HepG2 (cell line): ENCODE results near the gene NBEAL1. TPM values are rescaled to one million over a fixed set of nuclear protein-coding genes. Genes with fewer than 3 reads are reported as not detected.

ENCODE experiments used
- AKAP8 ChIP-seq: sonication (generic); formaldehyde crosslinking; IDR thresholded peaks from 2 replicates; pipeline ENCODE4 v1.5.1; 2020; ENCODE audit warnings: mild to moderate bottlenecking, missing genetic modification reagents
- BATF2 ChIP-seq: sonication (generic); formaldehyde crosslinking; IDR thresholded peaks from 2 replicates; pipeline ENCODE4 v1.8.0; 2022; ENCODE audit warnings: mild to moderate bottlenecking, missing genetic modification reagents, moderate library complexity
- ERF ChIP-seq: IDR thresholded peaks from 2 replicates; pipeline ENCODE4 v1.6.1; 2018; ENCODE audit warnings: missing biosample characterization, missing genetic modification reagents
- GABPB1 ChIP-seq: IDR thresholded peaks from 2 replicates; pipeline ENCODE4 v1.6.1; 2016; ENCODE audit warnings: mild to moderate bottlenecking, missing genetic modification reagents, moderate library complexity, missing compliant biosample characterization
- KLF11 ChIP-seq: IDR thresholded peaks from 2 replicates; pipeline ENCODE4 v1.6.1; 2016; ENCODE audit warnings: missing compliant biosample characterization
- KLF13 ChIP-seq: sonication (generic); formaldehyde crosslinking; IDR thresholded peaks from 2 replicates; pipeline ENCODE4 v1.4.0; 2020; ENCODE audit warnings: mild to moderate bottlenecking, missing genetic modification reagents
- KLF6 ChIP-seq: IDR thresholded peaks from 2 replicates; pipeline ENCODE4 v1.8.0; 2016; ENCODE audit warnings: missing biosample characterization, missing genetic modification reagents
- RAD51 ChIP-seq: fragments of 450-650 bp; IDR thresholded peaks from 2 replicates; pipeline ENCODE4 v1.6.1; 2016; ENCODE audit warnings: borderline replicate concordance
- RBM39 ChIP-seq: fragments of 200-400 bp; formaldehyde crosslinking; IDR thresholded peaks from one replicate; pipeline ENCODE4 v1.6.1; 2018; ENCODE audit warnings: antibody characterized with exemption, mild to moderate bottlenecking, low read depth, low read length; ENCODE audit not compliant: poor library complexity, severe bottlenecking
- REPIN1 ChIP-seq: sonication (generic); formaldehyde crosslinking; IDR thresholded peaks from 2 replicates; pipeline ENCODE4 v1.8.0; 2022; ENCODE audit warnings: missing genetic modification reagents, low read depth, mild to moderate bottlenecking, borderline replicate concordance
- SIN3A ChIP-seq: IDR thresholded peaks from 2 replicates; pipeline ENCODE4 v1.6.1; 2011; ENCODE audit warnings: low read depth, mild to moderate bottlenecking, control low read depth, low read length, borderline replicate concordance
- SKI ChIP-seq: fragments of 450-650 bp; IDR thresholded peaks from one replicate; pipeline ENCODE4 v1.6.1; 2018; ENCODE audit warnings: mild to moderate bottlenecking; ENCODE audit not compliant: partially characterized antibody
- SMYD3 ChIP-seq: sonication (generic); formaldehyde crosslinking; IDR thresholded peaks from 2 replicates; pipeline ENCODE4 v1.8.1; 2023; ENCODE audit warnings: mild to moderate bottlenecking, missing genetic modification reagents
- SP140L ChIP-seq: sonication (generic); formaldehyde crosslinking; IDR thresholded peaks from 2 replicates; pipeline ENCODE4 v1.4.0; 2020; ENCODE audit warnings: missing genetic modification reagents, borderline replicate concordance
- ZMYM4 ChIP-seq: sonication (generic); formaldehyde crosslinking; IDR thresholded peaks from 2 replicates; pipeline ENCODE4 v1.8.1; 2023; ENCODE audit warnings: mild to moderate bottlenecking, missing genetic modification reagents
- ZNF253 ChIP-seq: sonication (generic); formaldehyde crosslinking; IDR thresholded peaks from 2 replicates; pipeline ENCODE4 v1.8.0; 2022; ENCODE audit warnings: mild to moderate bottlenecking, missing genetic modification reagents, borderline replicate concordance
- ZNF367 ChIP-seq: sonication (generic); formaldehyde crosslinking; IDR thresholded peaks from 2 replicates; pipeline ENCODE4 v1.4.0; 2020; ENCODE audit warnings: missing genetic modification reagents, borderline replicate concordance
- ZNF441 ChIP-seq: sonication (generic); formaldehyde crosslinking; IDR thresholded peaks from 2 replicates; pipeline ENCODE4 v1.7.0; 2021; ENCODE audit warnings: missing genetic modification reagents, borderline replicate concordance
- ZNF746 ChIP-seq: sonication (generic); formaldehyde crosslinking; IDR thresholded peaks from 2 replicates; pipeline ENCODE4 v1.8.0; 2022; ENCODE audit warnings: mild to moderate bottlenecking, missing genetic modification reagents
- polyA plus RNA-seq, 8 experiments: library from polyadenylated mRNA; depleted of rRNA in 3 of 8; stranded (reverse) in 7 of 8; unstranded in 1 of 8; fragments of >200 nt; fragmentation: Illumina TruSeq in 4 of 8; extraction: Trizol in 4 of 8; gene quantifications; 2 replicates each; pipeline versions ENCODE4 v1.2.1 to v1.2.3, GENCODE V29; 2011 to 2016; ENCODE audit warnings: low read depth in 4 of 8, missing spikeins in 1 of 8, mixed read lengths in 1 of 8; ENCODE audit not compliant: insufficient read depth in 1 of 8
- total RNA-seq, 5 experiments: library from RNA; depleted of rRNA; stranded (reverse); fragments of >200 nt; fragmentation: Illumina TruSeq; extraction: Trizol; gene quantifications; 2 replicates each; pipeline ENCODE4 v1.2.3, GENCODE V29; 2016; ENCODE audit warnings: low read depth in 1 of 5
- TF ChIP-seq, protein P1 (sequence below): sonication (generic); formaldehyde crosslinking; IDR thresholded peaks from 2 replicates; pipeline ENCODE4 v1.4.0; 2020; ENCODE audit warnings: mild to moderate bottlenecking, missing genetic modification reagents
- TF ChIP-seq, protein P2 (sequence below): sonication (generic); formaldehyde crosslinking; IDR thresholded peaks from 2 replicates; pipeline ENCODE4 v1.8.1; 2023; ENCODE audit warnings: missing genetic modification reagents, mild to moderate bottlenecking, borderline replicate concordance
- TF ChIP-seq, protein P3 (sequence below): IDR thresholded peaks from 2 replicates; pipeline ENCODE4 v1.6.1; 2016; ENCODE audit warnings: low read depth, missing genetic modification reagents, missing compliant biosample characterization

The NBEAL1 gene
- total and polyA plus RNA-seq, 2 of the 13 experiments (the other 11 are each of a cell fraction or from before 2014, with no cell fraction given) = 6.4 to 15.7 TPM

- TF ChIP-seq, protein P1, sequence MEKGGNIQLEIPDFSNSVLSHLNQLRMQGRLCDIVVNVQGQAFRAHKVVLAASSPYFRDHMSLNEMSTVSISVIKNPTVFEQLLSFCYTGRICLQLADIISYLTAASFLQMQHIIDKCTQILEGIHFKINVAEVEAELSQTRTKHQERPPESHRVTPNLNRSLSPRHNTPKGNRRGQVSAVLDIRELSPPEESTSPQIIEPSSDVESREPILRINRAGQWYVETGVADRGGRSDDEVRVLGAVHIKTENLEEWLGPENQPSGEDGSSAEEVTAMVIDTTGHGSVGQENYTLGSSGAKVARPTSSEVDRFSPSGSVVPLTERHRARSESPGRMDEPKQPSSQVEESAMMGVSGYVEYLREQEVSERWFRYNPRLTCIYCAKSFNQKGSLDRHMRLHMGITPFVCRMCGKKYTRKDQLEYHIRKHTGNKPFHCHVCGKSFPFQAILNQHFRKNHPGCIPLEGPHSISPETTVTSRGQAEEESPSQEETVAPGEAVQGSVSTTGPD (CRISPR knock-in tag) = peak; percentile 58
- peak; percentile 97; the same call in 1 of the 2 replicates for TF ChIP-seq KLF11 (CRISPR knock-in tag)
- TF ChIP-seq ZNF253 = peak; percentile 91
- TF ChIP-seq ERF = peak; percentile 95
- TF ChIP-seq, protein P2, sequence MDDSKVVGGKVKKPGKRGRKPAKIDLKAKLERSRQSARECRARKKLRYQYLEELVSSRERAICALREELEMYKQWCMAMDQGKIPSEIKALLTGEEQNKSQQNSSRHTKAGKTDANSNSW = peak; percentile 9; the same call in 1 of the 2 replicates
- peak; percentile 84; the same call in 1 of the 2 replicates for TF ChIP-seq SMYD3 (CRISPR knock-in tag)
- peak; percentile 98 for TF ChIP-seq ZMYM4
- TF ChIP-seq, protein P3, sequence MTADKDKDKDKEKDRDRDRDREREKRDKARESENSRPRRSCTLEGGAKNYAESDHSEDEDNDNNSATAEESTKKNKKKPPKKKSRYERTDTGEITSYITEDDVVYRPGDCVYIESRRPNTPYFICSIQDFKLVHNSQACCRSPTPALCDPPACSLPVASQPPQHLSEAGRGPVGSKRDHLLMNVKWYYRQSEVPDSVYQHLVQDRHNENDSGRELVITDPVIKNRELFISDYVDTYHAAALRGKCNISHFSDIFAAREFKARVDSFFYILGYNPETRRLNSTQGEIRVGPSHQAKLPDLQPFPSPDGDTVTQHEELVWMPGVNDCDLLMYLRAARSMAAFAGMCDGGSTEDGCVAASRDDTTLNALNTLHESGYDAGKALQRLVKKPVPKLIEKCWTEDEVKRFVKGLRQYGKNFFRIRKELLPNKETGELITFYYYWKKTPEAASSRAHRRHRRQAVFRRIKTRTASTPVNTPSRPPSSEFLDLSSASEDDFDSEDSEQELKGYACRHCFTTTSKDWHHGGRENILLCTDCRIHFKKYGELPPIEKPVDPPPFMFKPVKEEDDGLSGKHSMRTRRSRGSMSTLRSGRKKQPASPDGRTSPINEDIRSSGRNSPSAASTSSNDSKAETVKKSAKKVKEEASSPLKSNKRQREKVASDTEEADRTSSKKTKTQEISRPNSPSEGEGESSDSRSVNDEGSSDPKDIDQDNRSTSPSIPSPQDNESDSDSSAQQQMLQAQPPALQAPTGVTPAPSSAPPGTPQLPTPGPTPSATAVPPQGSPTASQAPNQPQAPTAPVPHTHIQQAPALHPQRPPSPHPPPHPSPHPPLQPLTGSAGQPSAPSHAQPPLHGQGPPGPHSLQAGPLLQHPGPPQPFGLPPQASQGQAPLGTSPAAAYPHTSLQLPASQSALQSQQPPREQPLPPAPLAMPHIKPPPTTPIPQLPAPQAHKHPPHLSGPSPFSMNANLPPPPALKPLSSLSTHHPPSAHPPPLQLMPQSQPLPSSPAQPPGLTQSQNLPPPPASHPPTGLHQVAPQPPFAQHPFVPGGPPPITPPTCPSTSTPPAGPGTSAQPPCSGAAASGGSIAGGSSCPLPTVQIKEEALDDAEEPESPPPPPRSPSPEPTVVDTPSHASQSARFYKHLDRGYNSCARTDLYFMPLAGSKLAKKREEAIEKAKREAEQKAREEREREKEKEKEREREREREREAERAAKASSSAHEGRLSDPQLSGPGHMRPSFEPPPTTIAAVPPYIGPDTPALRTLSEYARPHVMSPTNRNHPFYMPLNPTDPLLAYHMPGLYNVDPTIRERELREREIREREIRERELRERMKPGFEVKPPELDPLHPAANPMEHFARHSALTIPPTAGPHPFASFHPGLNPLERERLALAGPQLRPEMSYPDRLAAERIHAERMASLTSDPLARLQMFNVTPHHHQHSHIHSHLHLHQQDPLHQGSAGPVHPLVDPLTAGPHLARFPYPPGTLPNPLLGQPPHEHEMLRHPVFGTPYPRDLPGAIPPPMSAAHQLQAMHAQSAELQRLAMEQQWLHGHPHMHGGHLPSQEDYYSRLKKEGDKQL (CRISPR knock-in tag) = peak; percentile 25; the same call in 1 of the 2 replicates
- peak; percentile 73; the same call in 1 of the 2 replicates for TF ChIP-seq SIN3A
- TF ChIP-seq ZNF746 = peak; percentile 93
- TF ChIP-seq KLF6 (CRISPR knock-in tag) = peak; percentile 93
- TF ChIP-seq ZNF441 (CRISPR knock-in tag) = peak; percentile 80
- TF ChIP-seq BATF2 (CRISPR knock-in tag) = no peak; the same call in 1 of the 2 replicates
- peak; percentile 96 for TF ChIP-seq GABPB1 (CRISPR knock-in tag)
- peak; percentile 40; the same call in 1 of the 2 replicates for TF ChIP-seq KLF13 (CRISPR knock-in tag)
- TF ChIP-seq SKI = peak; percentile 54
- no peak for TF ChIP-seq SP140L (CRISPR knock-in tag)
- peak; percentile 94 for TF ChIP-seq REPIN1
- TF ChIP-seq RAD51 = peak; percentile 98
- TF ChIP-seq RBM39 = peak; percentile 88
- peak; percentile 75; the same call in 1 of the 2 replicates for TF ChIP-seq AKAP8 (CRISPR knock-in tag)
- no peak for TF ChIP-seq ZNF367 (CRISPR knock-in tag)
Observed at GRCh38 chr2:203238704-203239526, 224.2 kb downstream of the NBEAL1 start, which contains the start of gene CYP20A1 (continued).
